Memory B cell (primary cell): ENCODE results near the gene HLF.

Experiments used
- ATAC-seq: fragments of 150-1000 bp; cut with Tn5 transposase; 2 replicates; pipeline ENCODE4 v1.10.0; 2021; ENCODE audit warnings: low read depth, mild to moderate bottlenecking, moderate library complexity
- DNase-seq, 2 donors: peaks; one replicate each; pipeline ENCODE4 v3.0.0; 2022; ENCODE audit warnings: low spot score in 2 of 2
- H3K27ac Mint-ChIP-seq: one replicate; pipeline ENCODE4 v1.8.0; 2022; ENCODE audit warnings: mild to moderate bottlenecking, moderate library complexity, mixed read lengths
- H3K27me3 Mint-ChIP-seq: one replicate; pipeline ENCODE4 v1.8.0; 2022; ENCODE audit warnings: mixed read lengths
- H3K36me3 Mint-ChIP-seq: one replicate; pipeline ENCODE4 v1.8.0; 2022; ENCODE audit warnings: mild to moderate bottlenecking, mixed read lengths
- H3K4me1 Mint-ChIP-seq: one replicate; pipeline ENCODE4 v1.8.0; 2022; ENCODE audit warnings: mixed read lengths
- H3K4me3 Mint-ChIP-seq: one replicate; pipeline ENCODE4 v1.8.0; 2022; ENCODE audit warnings: mild to moderate bottlenecking, moderate library complexity, mixed read lengths
- H3K9me3 Mint-ChIP-seq: one replicate; pipeline ENCODE4 v1.8.0; 2022; ENCODE audit warnings: mixed read lengths

HLF gene

DNA sequence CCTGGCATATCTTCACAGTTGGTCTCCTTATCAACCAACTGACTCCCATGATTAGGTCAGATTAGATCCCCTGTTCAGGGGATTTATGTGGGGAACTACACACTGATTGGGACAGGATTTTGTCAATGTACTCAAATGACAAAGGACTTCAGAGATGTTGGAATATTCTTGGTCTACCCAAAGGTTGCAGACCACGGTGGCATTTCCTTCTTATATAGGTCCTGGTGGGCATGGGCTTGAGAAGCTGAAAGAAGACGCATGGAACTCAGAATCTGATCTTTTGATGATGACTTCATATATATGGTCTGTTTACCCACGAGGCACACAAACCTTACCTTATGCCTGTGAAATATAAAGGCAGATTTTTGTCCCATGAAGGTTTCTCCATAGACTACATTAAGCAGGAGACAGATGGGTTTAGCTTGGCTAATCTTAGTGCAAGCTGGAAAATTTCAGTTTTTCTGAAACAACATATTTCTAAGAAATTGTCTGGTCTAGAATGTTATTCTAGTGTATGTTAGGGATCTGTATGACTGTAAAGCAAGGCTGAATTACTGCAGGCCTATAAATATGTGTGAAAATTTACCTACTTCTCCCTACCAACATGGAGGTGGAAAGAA is 33.5 kb downstream of the HLF start:
- Mint-ChIP-seq H3K9me3 (no peaks in the 10 kb centered on the region), H3K4me3 (no peak overlapping the region), H3K27ac (no peak overlapping the region), H3K27me3 (peaks cover 3% of the 10 kb centered on the region), H3K36me3 (no peaks in the 10 kb centered on the region), H3K4me1 (peaks cover 15% of the 10 kb centered on the region)
- ATAC-seq: no peak
- DNase-seq: no peak

DNA sequence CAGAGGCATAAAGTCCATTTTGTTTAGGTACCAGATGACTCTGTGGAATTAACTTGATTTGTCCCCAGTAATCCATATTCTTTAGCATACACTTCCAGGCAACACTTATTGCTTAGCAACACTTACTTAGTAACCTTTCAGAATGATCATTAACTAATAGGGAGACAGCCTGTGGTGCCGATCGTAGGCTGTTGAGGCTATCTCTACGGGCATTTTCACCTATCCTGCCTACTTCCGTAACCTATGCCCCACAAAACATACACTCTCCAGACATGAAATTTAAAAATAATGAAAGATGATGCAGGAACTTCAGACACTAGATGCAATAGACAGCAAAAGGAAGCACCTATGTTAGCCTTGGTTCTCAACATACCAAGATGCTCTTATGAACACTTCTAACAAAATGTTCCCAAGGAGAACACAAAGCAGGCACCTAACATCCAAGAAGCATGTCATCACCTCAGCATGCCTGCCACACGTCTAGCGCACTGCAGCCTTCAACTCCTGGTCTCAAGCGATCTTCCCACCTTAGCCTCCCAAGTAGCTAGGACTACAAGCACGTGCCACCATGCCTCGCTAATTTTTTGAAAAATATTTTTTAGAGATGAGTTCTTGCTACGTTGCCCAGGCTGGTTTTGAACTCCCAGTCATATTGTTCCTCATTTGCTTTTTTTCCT is 34.5 kb downstream of the HLF start:
- Mint-ChIP-seq H3K4me1 (peaks cover 9% of the 10 kb centered on the region), H3K27ac (no peak overlapping the region), H3K27me3 (peaks cover 1% of the 10 kb centered on the region), H3K4me3 (no peak overlapping the region), H3K9me3 (no peaks in the 10 kb centered on the region), H3K36me3 (no peaks in the 10 kb centered on the region)
- DNase-seq (no peak), ATAC-seq (no peak)

- Mint-ChIP-seq H3K27ac (no peak overlapping the region), H3K4me3 (no peak overlapping the region), H3K27me3 (peaks cover 1% of the 10 kb centered on the region), H3K36me3 (no peaks in the 10 kb centered on the region), H3K9me3 (no peaks in the 10 kb centered on the region), H3K4me1 (peaks cover 4% of the 10 kb centered on the region)
- ATAC-seq: no peak
- DNase-seq: no peak
Measured at GRCh38 chr17:55299890-55300289, 35.1 kb downstream of the HLF start.

DNA sequence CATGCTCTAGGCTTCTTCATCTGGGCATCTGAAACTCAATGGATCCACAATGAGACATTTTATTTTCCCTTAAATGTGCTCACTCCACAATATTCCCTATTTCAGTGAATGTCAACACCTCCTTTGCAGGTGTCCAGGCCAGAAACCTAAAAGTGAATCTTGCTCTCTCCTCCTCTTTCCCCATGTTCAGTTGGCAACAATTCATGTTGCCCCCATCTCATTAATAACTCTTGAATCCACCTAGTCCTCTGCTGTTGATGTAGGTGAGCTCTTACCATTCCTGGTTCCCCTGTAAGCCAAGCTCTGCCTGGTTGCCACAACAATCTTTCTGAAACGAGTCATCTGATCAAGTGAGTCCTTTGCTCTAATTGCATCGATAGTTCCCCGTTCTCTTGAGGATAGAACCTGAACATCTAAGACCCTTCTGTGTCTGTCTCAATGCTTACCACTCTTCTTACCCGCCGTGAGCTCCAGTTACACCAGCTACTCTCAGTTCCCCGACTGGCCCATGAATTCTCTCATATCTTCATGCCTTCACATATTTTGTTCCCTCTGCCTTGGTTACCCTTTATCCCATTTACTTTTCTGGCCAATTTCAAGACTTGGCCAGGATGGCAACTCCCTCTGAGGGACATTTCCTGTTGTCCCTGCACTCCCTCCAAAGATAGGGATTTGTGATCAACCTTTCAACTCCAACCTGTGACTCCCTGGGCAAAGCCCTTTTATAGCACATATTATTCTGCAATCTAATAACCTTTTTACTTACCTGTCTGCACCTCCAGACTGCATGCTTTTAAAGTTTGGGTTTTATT is 35.9 kb downstream of the HLF start:
- Mint-ChIP-seq H3K27me3 (peaks cover 1% of the 10 kb centered on the region), H3K4me3 (no peak overlapping the region), H3K36me3 (no peaks in the 10 kb centered on the region), H3K27ac (no peak overlapping the region), H3K4me1 (no peaks in the 10 kb centered on the region), H3K9me3 (no peaks in the 10 kb centered on the region)
- no peak for DNase-seq
- no peak for ATAC-seq

GRCh38 chr17:55301521-55302406 is 37.0 kb downstream of the HLF start:
- no peak overlapping the region for H3K27ac Mint-ChIP-seq
- no peaks in the 10 kb centered on the region for H3K4me1 Mint-ChIP-seq
- DNase-seq (no peak), ATAC-seq (no peak)
- peaks cover 1% of the 10 kb centered on the region for H3K27me3 Mint-ChIP-seq
- no peak overlapping the region for H3K4me3 Mint-ChIP-seq
- no peaks in the 10 kb centered on the region for H3K36me3 Mint-ChIP-seq
- H3K9me3 Mint-ChIP-seq: no peaks in the 10 kb centered on the region

- no peaks in the 10 kb centered on the region for H3K4me1 Mint-ChIP-seq
- no peak overlapping the region for H3K4me3 Mint-ChIP-seq
- no peak for DNase-seq
- H3K36me3 Mint-ChIP-seq: no peaks in the 10 kb centered on the region
- ATAC-seq: no peak
- no peak overlapping the region for H3K27ac Mint-ChIP-seq
- H3K9me3 Mint-ChIP-seq: no peaks in the 10 kb centered on the region
- H3K27me3 Mint-ChIP-seq: peaks cover 1% of the 10 kb centered on the region
Measured at GRCh38 chr17:55302407-55302787, 37.6 kb downstream of the HLF start.

GRCh38 chr17:55303008-55303493 is 38.3 kb downstream of the HLF start:
- Mint-ChIP-seq H3K4me3 (no peak overlapping the region), H3K27me3 (peaks cover 5% of the 10 kb centered on the region), H3K4me1 (no peaks in the 10 kb centered on the region), H3K27ac (no peak overlapping the region), H3K36me3 (no peaks in the 10 kb centered on the region), H3K9me3 (no peaks in the 10 kb centered on the region)
- no peak for ATAC-seq
- DNase-seq: no peak

GRCh38 chr17:55303701-55304145 is 39.0 kb downstream of the HLF start:
- no peak for ATAC-seq
- no peaks in the 10 kb centered on the region for H3K4me1 Mint-ChIP-seq
- H3K27ac Mint-ChIP-seq: no peak overlapping the region
- no peak for DNase-seq
- H3K27me3 Mint-ChIP-seq: peaks cover 5% of the 10 kb centered on the region
- H3K9me3 Mint-ChIP-seq: no peaks in the 10 kb centered on the region
- H3K4me3 Mint-ChIP-seq: no peak overlapping the region
- H3K36me3 Mint-ChIP-seq: no peaks in the 10 kb centered on the region

GRCh38 chr17:55304171-55304859 is 39.6 kb downstream of the HLF start:
- no peaks in the 10 kb centered on the region for H3K9me3 Mint-ChIP-seq
- no peak overlapping the region for H3K4me3 Mint-ChIP-seq
- no peak overlapping the region for H3K27ac Mint-ChIP-seq
- ATAC-seq (no peak), DNase-seq (no peak)
- H3K27me3 Mint-ChIP-seq: peaks cover 6% of the 10 kb centered on the region
- H3K36me3 Mint-ChIP-seq: no peaks in the 10 kb centered on the region
- H3K4me1 Mint-ChIP-seq: no peaks in the 10 kb centered on the region

- ATAC-seq (no peak), DNase-seq (no peak)
- no peaks in the 10 kb centered on the region for H3K9me3 Mint-ChIP-seq
- no peak overlapping the region for H3K4me3 Mint-ChIP-seq
- no peaks in the 10 kb centered on the region for H3K36me3 Mint-ChIP-seq
- no peak overlapping the region for H3K27ac Mint-ChIP-seq
- no peaks in the 10 kb centered on the region for H3K4me1 Mint-ChIP-seq
- H3K27me3 Mint-ChIP-seq: peaks cover 6% of the 10 kb centered on the region
Measured at GRCh38 chr17:55305321-55306087, 40.7 kb downstream of the HLF start.

DNA sequence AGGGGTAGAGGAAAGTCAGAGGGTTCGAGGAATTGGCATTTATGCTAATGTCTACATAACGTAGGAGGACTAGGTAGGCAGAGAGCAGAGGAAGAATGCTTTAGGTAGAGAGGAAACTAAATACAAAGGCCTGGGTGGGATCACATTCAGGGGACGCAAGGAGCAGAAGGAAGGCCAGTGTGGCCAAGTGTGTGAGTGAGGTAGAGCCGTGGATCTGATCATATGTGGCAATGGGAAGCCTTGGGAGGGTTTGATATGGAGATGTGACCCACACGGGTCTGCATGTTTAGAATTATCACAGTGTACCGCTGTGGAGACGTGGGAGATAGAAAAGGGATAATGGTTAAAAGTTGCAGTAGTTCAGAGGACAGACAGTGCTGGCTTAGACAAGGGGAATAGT is 43.1 kb downstream of the HLF start:
- DNase-seq (no peak), ATAC-seq (no peak)
- no peaks in the 10 kb centered on the region for H3K9me3 Mint-ChIP-seq
- H3K4me1 Mint-ChIP-seq: no peaks in the 10 kb centered on the region
- no peak overlapping the region for H3K27ac Mint-ChIP-seq
- H3K27me3 Mint-ChIP-seq: peaks cover 7% of the 10 kb centered on the region
- no peak overlapping the region for H3K4me3 Mint-ChIP-seq
- H3K36me3 Mint-ChIP-seq: no peaks in the 10 kb centered on the region

GRCh38 chr17:55308613-55309391 is 44.0 kb downstream of the HLF start:
- no peaks in the 10 kb centered on the region for H3K9me3 Mint-ChIP-seq
- H3K4me3 Mint-ChIP-seq: no peak overlapping the region
- no peak for DNase-seq
- no peaks in the 10 kb centered on the region for H3K4me1 Mint-ChIP-seq
- peaks cover 9% of the 10 kb centered on the region for H3K27me3 Mint-ChIP-seq
- ATAC-seq: no peak
- no peak overlapping the region for H3K27ac Mint-ChIP-seq
- no peaks in the 10 kb centered on the region for H3K36me3 Mint-ChIP-seq
